Hepatocyte (in vitro differentiated cells): ENCODE results near the gene C1QBP. TPM values are rescaled to one million over a fixed set of nuclear protein-coding genes. Genes with fewer than 3 reads are reported as not detected.

Experiments used
- DNase-seq: peaks from one replicate; pipeline ENCODE4 v3.0.0-alpha.2; 2016; ENCODE audit warnings: low spot score
- H2AFZ ChIP-seq: fragments of 200-600 bp; sonication (generic); 2 replicates; pipeline ENCODE4 v1.6.0; 2016; ENCODE audit warnings: antibody characterized with exemption, mild to moderate bottlenecking
- H3K27ac ChIP-seq: fragments of 200-600 bp; sonication (generic); 2 replicates; pipeline ENCODE4 v1.5.1; 2016; ENCODE audit warnings: mild to moderate bottlenecking
- H3K27me3 ChIP-seq: fragments of 200-600 bp; sonication (generic); 2 replicates; pipeline ENCODE4 v1.6.1; 2016
- H3K36me3 ChIP-seq: fragments of 200-600 bp; sonication (generic); replicated peaks from 2 replicates; pipeline ENCODE4 v1.5.1; 2016; ENCODE audit warnings: low read depth; ENCODE audit not compliant: insufficient read depth
- H3K4me1 ChIP-seq: fragments of 200-600 bp; sonication (generic); 2 replicates; pipeline ENCODE4 v1.5.1; 2016; ENCODE audit warnings: mild to moderate bottlenecking, moderate library complexity; ENCODE audit not compliant: insufficient read depth
- H3K4me2 ChIP-seq: fragments of 200-600 bp; sonication (generic); 2 replicates; pipeline ENCODE4 v1.6.0; 2016
- H3K4me3 ChIP-seq: fragments of 200-600 bp; sonication (generic); 2 replicates; pipeline ENCODE4 v1.5.1; 2016; ENCODE audit warnings: mild to moderate bottlenecking
- H3K79me2 ChIP-seq: fragments of 200-600 bp; sonication (generic); 2 replicates; pipeline ENCODE4 v1.6.0; 2017; ENCODE audit warnings: mild to moderate bottlenecking
- H3K9me2 ChIP-seq: fragments of 200-600 bp; sonication (generic); replicated peaks from 2 replicates; pipeline ENCODE4 v1.6.0; 2017; ENCODE audit warnings: mild to moderate bottlenecking; ENCODE audit not compliant: insufficient read depth
- H3K9me3 ChIP-seq: fragments of 200-600 bp; sonication (generic); 2 replicates; pipeline ENCODE4 v1.5.1; 2016; ENCODE audit warnings: low read depth, mild to moderate bottlenecking
- H4K20me1 ChIP-seq: fragments of 200-600 bp; sonication (generic); 2 replicates; pipeline ENCODE4 v1.6.0; 2016; ENCODE audit warnings: mild to moderate bottlenecking; ENCODE audit not compliant: insufficient read depth, poor library complexity, severe bottlenecking
- EZH2 ChIP-seq: fragments of 200-600 bp; sonication (generic); IDR thresholded peaks from 2 replicates; pipeline ENCODE4 v1.6.1; 2016; ENCODE audit warnings: antibody characterized with exemption, mild to moderate bottlenecking, borderline replicate concordance
- EZH2phosphoT487 ChIP-seq: fragments of 200-600 bp; sonication (generic); IDR thresholded peaks from one replicate; pipeline ENCODE4 v1.6.1; 2018; ENCODE audit warnings: antibody characterized with exemption, mild to moderate bottlenecking, low read depth, moderate library complexity; ENCODE audit not compliant: unreplicated experiment, severe bottlenecking
- WGBS: methylation state at CpG from one replicate; pipeline ENCODE4 v1.1.6; 2016; ENCODE audit warnings: low lambda C conversion rate; ENCODE audit errors: missing lambda C conversion rate; 5-methylcytosine and 5-hydroxymethylcytosine counted together
- polyA plus RNA-seq: library from polyadenylated mRNA; unstranded; fragments of >200 nt; fragmentation: Nextera tagmentation; extraction: Ambion mirVana; gene quantifications from 2 replicates; pipeline ENCODE4 v1.2.1, GENCODE V29; 2016
- total RNA-seq: library from RNA; depleted of rRNA; stranded (reverse); fragments of >200 nt; gene quantifications from 2 replicates; pipeline ENCODE4 v1.2.3, GENCODE V29; 2014
- TF ChIP-seq, protein P1 (sequence below): fragments of 200-600 bp; sonication (generic); IDR thresholded peaks from 2 replicates; pipeline ENCODE4 v1.5.1; 2016; ENCODE audit warnings: antibody characterized with exemption, mild to moderate bottlenecking; ENCODE audit not compliant: poor library complexity

The C1QBP gene
- total and polyA plus RNA-seq, 2 experiments from 2014 or later = 145 to 185 TPM

DNA sequence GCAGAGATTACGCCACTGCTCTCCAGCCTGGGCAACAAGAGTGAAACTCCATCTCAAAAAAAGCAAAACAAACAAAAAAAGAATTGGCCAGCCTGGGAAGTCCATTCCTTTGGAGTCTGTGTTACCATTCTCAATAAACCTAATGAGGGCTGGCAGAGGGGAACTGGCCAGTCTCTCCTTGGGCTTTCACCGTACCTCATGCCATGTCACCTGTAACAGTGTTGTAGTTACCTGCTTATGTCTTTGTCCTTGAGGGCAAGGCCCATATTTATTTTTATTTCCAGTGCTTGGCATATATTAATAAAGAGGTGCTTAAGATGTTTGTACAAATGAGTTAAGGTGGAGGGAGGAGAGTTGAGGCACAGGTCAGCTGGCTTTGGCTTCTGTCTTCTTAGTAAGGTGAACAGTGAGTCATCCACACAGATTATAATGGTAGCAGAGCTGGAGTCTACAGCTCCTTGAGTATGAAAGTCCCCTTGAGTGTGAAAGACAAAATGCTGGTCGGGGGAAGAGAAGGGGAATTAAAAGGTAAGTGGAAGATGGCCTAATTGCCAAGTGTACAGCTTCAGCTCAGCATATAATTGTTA lies 8.4 kb downstream of the C1QBP start:
- Histone ChIP-seq H3K36me3 (no peaks in the 10 kb centered on the region), H3K9me3 (no peaks in the 10 kb centered on the region), H3K27me3 (no peaks in the 10 kb centered on the region), H3K9me2 (no peaks in the 10 kb centered on the region), H3K4me1 (no peaks in the 10 kb centered on the region), H3K79me2 (peaks cover 8% of the 10 kb centered on the region), H3K4me3 (no peak overlapping the region), H3K27ac (peak overlapping the region; percentile 6), H4K20me1 (no peaks in the 10 kb centered on the region), H2AFZ (no peak overlapping the region), H3K4me2 (no peak overlapping the region)
- 94% methylated on average over 3 of the region's 3 CpGs for whole genome bisulfite sequencing
- no peak for DNase-seq
- TF ChIP-seq, protein P1, sequence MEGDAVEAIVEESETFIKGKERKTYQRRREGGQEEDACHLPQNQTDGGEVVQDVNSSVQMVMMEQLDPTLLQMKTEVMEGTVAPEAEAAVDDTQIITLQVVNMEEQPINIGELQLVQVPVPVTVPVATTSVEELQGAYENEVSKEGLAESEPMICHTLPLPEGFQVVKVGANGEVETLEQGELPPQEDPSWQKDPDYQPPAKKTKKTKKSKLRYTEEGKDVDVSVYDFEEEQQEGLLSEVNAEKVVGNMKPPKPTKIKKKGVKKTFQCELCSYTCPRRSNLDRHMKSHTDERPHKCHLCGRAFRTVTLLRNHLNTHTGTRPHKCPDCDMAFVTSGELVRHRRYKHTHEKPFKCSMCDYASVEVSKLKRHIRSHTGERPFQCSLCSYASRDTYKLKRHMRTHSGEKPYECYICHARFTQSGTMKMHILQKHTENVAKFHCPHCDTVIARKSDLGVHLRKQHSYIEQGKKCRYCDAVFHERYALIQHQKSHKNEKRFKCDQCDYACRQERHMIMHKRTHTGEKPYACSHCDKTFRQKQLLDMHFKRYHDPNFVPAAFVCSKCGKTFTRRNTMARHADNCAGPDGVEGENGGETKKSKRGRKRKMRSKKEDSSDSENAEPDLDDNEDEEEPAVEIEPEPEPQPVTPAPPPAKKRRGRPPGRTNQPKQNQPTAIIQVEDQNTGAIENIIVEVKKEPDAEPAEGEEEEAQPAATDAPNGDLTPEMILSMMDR = no peak
- TF ChIP-seq EZH2phosphoT487 = no peak

DNA sequence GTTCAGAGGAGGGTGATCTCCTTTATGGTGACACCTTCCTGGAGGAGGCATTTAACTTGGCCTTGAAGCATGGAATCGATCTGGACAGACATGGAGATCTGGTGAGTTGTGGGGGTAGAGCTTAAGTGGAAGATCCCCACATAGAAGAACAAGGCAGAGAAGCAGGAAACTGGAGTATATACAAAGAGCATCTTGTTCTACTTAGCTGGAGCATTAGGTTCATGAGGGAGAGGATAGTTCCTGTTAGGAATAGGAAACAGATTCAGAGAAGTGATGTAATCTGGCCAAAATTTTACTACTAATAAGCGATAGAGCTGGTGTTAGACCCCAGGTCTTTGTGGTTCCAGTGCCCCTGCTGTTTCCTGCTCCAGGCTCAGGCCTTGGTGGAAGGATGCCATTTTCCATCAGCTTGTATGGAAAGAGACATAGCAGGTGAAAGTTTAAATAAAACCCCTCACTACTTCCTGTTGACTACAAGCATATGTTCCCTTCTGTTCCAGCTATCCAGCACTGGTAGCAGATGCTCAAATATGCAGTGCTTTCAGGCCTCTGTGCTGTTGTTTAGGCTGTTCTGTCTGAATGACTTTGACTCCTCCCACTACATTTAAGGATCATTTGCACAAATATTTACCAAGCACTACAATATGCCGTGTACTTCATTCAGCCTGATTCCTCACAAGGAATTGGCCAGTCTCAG lies 9.6 kb downstream of the C1QBP start:
- Histone ChIP-seq H3K4me3 (no peak overlapping the region), H3K27ac (no peak overlapping the region), H4K20me1 (no peaks in the 10 kb centered on the region), H2AFZ (no peak overlapping the region), H3K9me3 (no peaks in the 10 kb centered on the region), H3K4me1 (no peaks in the 10 kb centered on the region), H3K27me3 (no peaks in the 10 kb centered on the region), H3K36me3 (no peaks in the 10 kb centered on the region), H3K9me2 (no peaks in the 10 kb centered on the region), H3K79me2 (peaks cover 2% of the 10 kb centered on the region), H3K4me2 (no peak overlapping the region)
- TF ChIP-seq, protein P1 = no peak
- TF ChIP-seq EZH2 (no peak), EZH2phosphoT487 (no peak)
- WGBS = 72% methylated on average over 3 of the region's 3 CpGs
- DNase-seq = no peak

DNA sequence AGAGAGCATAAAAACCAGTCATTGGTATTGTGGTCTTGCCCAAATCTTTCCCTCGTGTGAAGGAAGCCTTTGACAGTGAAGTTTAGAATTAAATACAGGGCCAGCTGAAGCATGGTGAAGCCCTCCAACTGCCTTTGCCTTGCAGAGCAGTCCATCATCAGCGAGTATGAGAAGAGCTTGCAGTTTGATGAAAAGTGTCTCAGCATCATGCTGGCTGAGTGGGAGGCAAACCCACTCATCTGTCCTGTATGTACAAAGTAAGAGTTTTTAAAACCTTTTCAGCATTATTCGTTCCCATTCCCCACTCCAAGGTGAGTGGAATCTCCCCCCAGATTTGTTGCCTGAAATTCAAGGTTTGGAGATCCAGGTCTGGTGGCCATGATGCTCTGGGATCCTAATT lies 13.1 kb downstream of the C1QBP start:
- Histone ChIP-seq H3K27me3 (no peaks in the 10 kb centered on the region), H3K4me1 (peaks cover 8% of the 10 kb centered on the region), H3K9me2 (no peaks in the 10 kb centered on the region), H3K36me3 (no peaks in the 10 kb centered on the region), H3K79me2 (peaks cover 36% of the 10 kb centered on the region), H4K20me1 (no peaks in the 10 kb centered on the region), H3K4me2 (no peak overlapping the region), H3K27ac (no peak overlapping the region), H3K9me3 (no peaks in the 10 kb centered on the region), H3K4me3 (no peak overlapping the region), H2AFZ (no peak overlapping the region)
- WGBS = 97% methylated on average over 3 of the region's 3 CpGs
- no peak for DNase-seq
- TF ChIP-seq EZH2phosphoT487 (no peak), EZH2 (no peak)
- TF ChIP-seq, protein P1 = no peak
